ENCODE results near the gene DMRTC1.
"Not testable (repeated sequence)": the region's sequence is repeated elsewhere in the genome, so short reads cannot be mapped to it uniquely, and the experiment has no call there.

Gene DMRTC1

DNA sequence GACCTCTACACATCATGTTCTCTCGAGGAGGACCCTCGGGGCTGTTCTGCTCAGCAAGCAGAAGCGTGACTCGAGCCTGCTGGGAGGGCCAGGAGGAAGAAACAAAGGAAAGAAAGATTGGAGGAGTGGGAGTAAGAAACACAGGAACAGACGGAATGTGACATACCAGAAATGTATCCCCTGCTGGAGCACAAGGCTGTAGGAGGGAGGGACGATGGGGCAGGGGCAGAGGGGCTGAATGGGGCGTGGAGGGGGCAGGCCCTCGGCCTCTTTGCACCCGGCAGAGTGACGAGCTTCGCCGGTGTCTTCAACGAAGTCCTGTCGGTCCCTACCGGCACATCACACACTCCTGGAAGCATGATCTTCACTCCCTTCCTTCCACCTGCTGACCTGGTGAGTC lies 5.7 kb downstream of the DMRTC1 start, which contains the start of gene FAM236A:
Gene FAM236A (plus strand): TSS at position 301 of the 400 bp plus-strand sequence. CDS start 57 bp downstream, at position 358.
- CTCF ChIA-PET; H3K4me3 ChIP-seq (ENCODE audit: control insufficient read depth in 1 of 7, extremely low read depth in 1 of 7, insufficient read depth in 4 of 7, low read depth in 2 of 7, low read length in 6 of 7); H3K9me3 ChIP-seq (ENCODE audit: control extremely low read depth in 1 of 5, control insufficient read depth in 4 of 5, insufficient read depth in 2 of 5, low read depth in 1 of 5, low read length in 4 of 5); H3K36me3 ChIP-seq (ENCODE audit: control insufficient read depth in 4 of 4, insufficient read depth in 4 of 4, low read length in 3 of 4); H3K4me1 ChIP-seq (ENCODE audit: control extremely low read depth in 1 of 4, control insufficient read depth in 4 of 4, insufficient read depth in 4 of 4, low read length in 3 of 4); POLR2A ChIA-PET; DNase-seq; H3K27ac ChIP-seq (ENCODE audit: insufficient read depth in 1 of 2, low read depth in 1 of 2, low read length in 2 of 2, poor library complexity in 1 of 2, severe bottlenecking in 2 of 2); H3K27me3 ChIP-seq (replicated peaks in 2 of 5; ENCODE audit: control insufficient read depth in 4 of 5, insufficient read depth in 5 of 5, low read length in 4 of 5): not testable (repeated sequence)
- WGBS (ENCODE audit: insufficient coverage) = no CpG with 5 or more reads among the region's 15 CpGs

DNA sequence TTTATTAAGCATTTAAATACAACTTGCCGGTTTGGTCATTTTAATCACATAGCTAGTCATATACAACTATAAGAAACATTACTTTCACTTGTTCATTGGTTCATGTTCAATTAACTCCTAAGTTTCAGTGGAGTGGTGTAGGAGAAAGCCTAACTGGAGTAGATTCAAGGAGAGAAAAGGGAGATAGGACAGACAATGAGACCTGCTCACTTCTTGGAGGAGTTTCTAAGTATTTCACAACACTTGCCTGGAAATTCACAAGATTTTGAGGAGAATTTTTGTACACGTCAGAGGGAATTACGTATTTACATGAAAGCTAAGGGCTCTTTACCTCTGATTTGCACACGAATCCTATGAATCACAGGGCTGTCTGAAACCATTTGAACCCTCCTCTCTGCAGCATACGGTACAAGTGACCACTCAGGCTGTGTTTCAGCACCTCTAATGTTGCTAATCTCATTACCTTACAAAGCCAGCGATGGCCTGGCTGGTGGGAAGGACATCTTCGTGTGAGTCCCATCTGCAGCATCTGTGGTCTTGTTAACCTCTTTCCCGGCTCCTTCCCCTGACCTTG lies 6.7 kb downstream of the DMRTC1 start:
- DNase-seq; H3K9me3 ChIP-seq (ENCODE audit: control extremely low read depth in 1 of 5, control insufficient read depth in 4 of 5, insufficient read depth in 2 of 5, low read depth in 1 of 5, low read length in 4 of 5); H3K36me3 ChIP-seq (ENCODE audit: control insufficient read depth in 4 of 4, insufficient read depth in 4 of 4, low read length in 3 of 4); H3K27ac ChIP-seq (ENCODE audit: insufficient read depth in 1 of 2, low read depth in 1 of 2, low read length in 2 of 2, poor library complexity in 1 of 2, severe bottlenecking in 2 of 2); POLR2A ChIA-PET; H3K4me3 ChIP-seq (ENCODE audit: control insufficient read depth in 1 of 7, extremely low read depth in 1 of 7, insufficient read depth in 4 of 7, low read depth in 2 of 7, low read length in 6 of 7); H3K27me3 ChIP-seq (replicated peaks in 2 of 5; ENCODE audit: control insufficient read depth in 4 of 5, insufficient read depth in 5 of 5, low read length in 4 of 5); H3K4me1 ChIP-seq (ENCODE audit: control extremely low read depth in 1 of 4, control insufficient read depth in 4 of 4, insufficient read depth in 4 of 4, low read length in 3 of 4); CTCF ChIA-PET: not testable (repeated sequence)
- no CpG with 5 or more reads among the region's 8 CpGs for WGBS (ENCODE audit: insufficient coverage)

DNA sequence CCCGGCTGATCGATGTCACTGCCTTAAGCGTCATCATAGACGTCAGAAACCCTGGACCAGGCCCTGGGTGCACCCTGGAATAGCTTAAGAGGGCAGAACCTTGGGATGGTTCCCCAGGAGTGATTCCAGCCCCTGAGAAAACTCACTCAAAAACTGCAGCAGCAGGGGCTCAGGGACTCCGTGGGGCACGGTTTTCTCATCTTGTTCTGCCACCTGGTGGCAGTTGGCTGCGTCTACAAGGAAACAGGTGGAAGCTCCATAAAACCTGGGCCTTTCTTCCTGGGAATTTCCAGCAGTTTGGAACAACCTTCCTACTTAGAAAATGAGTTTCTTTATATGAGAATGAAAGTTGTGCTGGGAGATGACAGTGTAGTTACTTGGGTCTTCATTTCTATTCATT lies 7.2 kb downstream of the DMRTC1 start:
- no CpG with 5 or more reads among the region's 7 CpGs for WGBS (ENCODE audit: insufficient coverage)
- H3K4me3 ChIP-seq (ENCODE audit: control insufficient read depth in 1 of 7, extremely low read depth in 1 of 7, insufficient read depth in 4 of 7, low read depth in 2 of 7, low read length in 6 of 7); H3K36me3 ChIP-seq (ENCODE audit: control insufficient read depth in 4 of 4, insufficient read depth in 4 of 4, low read length in 3 of 4); POLR2A ChIA-PET; CTCF ChIA-PET; H3K27ac ChIP-seq (ENCODE audit: insufficient read depth in 1 of 2, low read depth in 1 of 2, low read length in 2 of 2, poor library complexity in 1 of 2, severe bottlenecking in 2 of 2); H3K9me3 ChIP-seq (ENCODE audit: control extremely low read depth in 1 of 5, control insufficient read depth in 4 of 5, insufficient read depth in 2 of 5, low read depth in 1 of 5, low read length in 4 of 5); DNase-seq; H3K27me3 ChIP-seq (replicated peaks in 2 of 5; ENCODE audit: control insufficient read depth in 4 of 5, insufficient read depth in 5 of 5, low read length in 4 of 5); H3K4me1 ChIP-seq (ENCODE audit: control extremely low read depth in 1 of 4, control insufficient read depth in 4 of 4, insufficient read depth in 4 of 4, low read length in 3 of 4): not testable (repeated sequence)

DNA sequence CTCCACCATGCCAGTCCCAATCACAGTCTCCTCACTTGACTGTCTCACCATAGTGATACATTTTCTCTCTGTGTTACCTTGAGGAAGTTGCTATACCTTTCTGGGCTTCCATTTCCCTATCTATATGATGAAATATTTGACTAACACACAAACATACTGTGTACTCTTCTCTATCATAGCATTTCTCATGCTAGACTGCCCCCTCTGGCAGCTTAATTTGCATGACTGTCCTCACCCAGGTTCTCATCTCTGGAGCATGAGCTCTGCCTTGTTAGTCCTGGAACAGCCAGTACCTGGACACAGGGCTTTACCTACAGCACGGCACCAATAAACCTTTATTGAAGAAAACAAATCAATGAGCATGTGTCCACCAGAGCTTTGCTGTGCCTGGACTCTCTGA lies 11.4 kb downstream of the DMRTC1 start:
- H3K9me3 ChIP-seq (ENCODE audit: control extremely low read depth in 1 of 5, control insufficient read depth in 4 of 5, insufficient read depth in 2 of 5, low read depth in 1 of 5, low read length in 4 of 5); H3K27ac ChIP-seq (ENCODE audit: insufficient read depth in 1 of 2, low read depth in 1 of 2, low read length in 2 of 2, poor library complexity in 1 of 2, severe bottlenecking in 2 of 2); H3K4me1 ChIP-seq (ENCODE audit: control extremely low read depth in 1 of 4, control insufficient read depth in 4 of 4, insufficient read depth in 4 of 4, low read length in 3 of 4); H3K36me3 ChIP-seq (ENCODE audit: control insufficient read depth in 4 of 4, insufficient read depth in 4 of 4, low read length in 3 of 4); DNase-seq; H3K4me3 ChIP-seq (ENCODE audit: control insufficient read depth in 1 of 7, extremely low read depth in 1 of 7, insufficient read depth in 4 of 7, low read depth in 2 of 7, low read length in 6 of 7); POLR2A ChIA-PET; CTCF ChIA-PET; H3K27me3 ChIP-seq (replicated peaks in 2 of 5; ENCODE audit: control insufficient read depth in 4 of 5, insufficient read depth in 5 of 5, low read length in 4 of 5): not testable (repeated sequence)
- WGBS (ENCODE audit: insufficient coverage) = no CpG with 5 or more reads among the region's 1 CpG

DNA sequence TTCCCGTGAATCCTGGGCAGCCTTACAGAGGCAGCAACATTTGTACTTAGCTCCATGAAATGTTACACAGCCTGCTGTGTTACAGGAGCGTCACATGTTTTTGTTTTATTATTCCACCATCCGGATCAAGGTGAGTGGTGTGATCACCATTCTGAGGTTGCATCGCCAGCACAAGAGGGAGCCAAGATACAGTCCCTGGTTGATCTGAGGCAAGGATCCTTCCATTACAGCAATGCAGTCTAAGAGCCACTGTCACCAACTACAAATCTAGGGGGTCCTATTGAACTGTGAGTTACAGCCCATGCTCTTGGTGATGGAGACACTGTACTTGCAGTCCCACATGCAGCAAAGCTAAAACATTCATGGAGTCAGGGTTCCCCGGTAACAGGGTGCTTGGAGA lies 27.5 kb downstream of the DMRTC1 start:
- POLR2A ChIA-PET; CTCF ChIA-PET; H3K27me3 ChIP-seq (replicated peaks in 2 of 5; ENCODE audit: control insufficient read depth in 4 of 5, insufficient read depth in 5 of 5, low read length in 4 of 5); H3K9me3 ChIP-seq (ENCODE audit: control extremely low read depth in 1 of 5, control insufficient read depth in 4 of 5, insufficient read depth in 2 of 5, low read depth in 1 of 5, low read length in 4 of 5); DNase-seq; H3K27ac ChIP-seq (ENCODE audit: insufficient read depth in 1 of 2, low read depth in 1 of 2, low read length in 2 of 2, poor library complexity in 1 of 2, severe bottlenecking in 2 of 2); H3K36me3 ChIP-seq (ENCODE audit: control insufficient read depth in 4 of 4, insufficient read depth in 4 of 4, low read length in 3 of 4); H3K4me3 ChIP-seq (ENCODE audit: control insufficient read depth in 1 of 7, extremely low read depth in 1 of 7, insufficient read depth in 4 of 7, low read depth in 2 of 7, low read length in 6 of 7); H3K4me1 ChIP-seq (ENCODE audit: control extremely low read depth in 1 of 4, control insufficient read depth in 4 of 4, insufficient read depth in 4 of 4, low read length in 3 of 4): not testable (repeated sequence)
- 74% methylated on average over 2 of the region's 5 CpGs for WGBS (ENCODE audit: insufficient coverage)

DNA sequence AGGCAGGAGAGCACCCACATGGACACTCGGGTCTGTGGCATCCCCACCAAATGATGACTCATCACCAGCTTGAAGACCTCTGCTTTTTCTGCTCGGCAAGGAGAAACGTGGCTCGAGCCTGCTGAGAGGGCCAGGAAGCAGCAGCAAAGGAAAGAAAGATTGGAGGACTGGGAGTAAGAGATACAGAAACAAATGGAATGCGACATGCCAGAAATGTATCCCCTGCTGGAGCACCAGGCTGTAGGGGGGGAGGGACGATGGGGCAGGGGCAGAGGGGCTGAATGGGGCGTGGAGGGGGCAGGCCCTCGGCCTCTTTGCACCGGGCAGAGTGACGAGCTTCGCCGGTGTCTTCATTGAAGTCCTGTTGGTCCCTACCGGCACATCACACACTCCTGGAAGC lies 31.3 kb downstream of the DMRTC1 start, which contains the start of gene FAM236C:
Gene FAM236C (plus strand): TSS at position 301 of the 400 bp plus-strand sequence. CDS start 100 bp downstream, outside the sequence.
- H3K4me1 ChIP-seq (ENCODE audit: control extremely low read depth in 1 of 4, control insufficient read depth in 4 of 4, insufficient read depth in 4 of 4, low read length in 3 of 4); H3K27ac ChIP-seq (ENCODE audit: insufficient read depth in 1 of 2, low read depth in 1 of 2, low read length in 2 of 2, poor library complexity in 1 of 2, severe bottlenecking in 2 of 2); H3K36me3 ChIP-seq (ENCODE audit: control insufficient read depth in 4 of 4, insufficient read depth in 4 of 4, low read length in 3 of 4); CTCF ChIA-PET; DNase-seq; H3K9me3 ChIP-seq (ENCODE audit: control extremely low read depth in 1 of 5, control insufficient read depth in 4 of 5, insufficient read depth in 2 of 5, low read depth in 1 of 5, low read length in 4 of 5); H3K27me3 ChIP-seq (replicated peaks in 2 of 5; ENCODE audit: control insufficient read depth in 4 of 5, insufficient read depth in 5 of 5, low read length in 4 of 5); POLR2A ChIA-PET; H3K4me3 ChIP-seq (ENCODE audit: control insufficient read depth in 1 of 7, extremely low read depth in 1 of 7, insufficient read depth in 4 of 7, low read depth in 2 of 7, low read length in 6 of 7): not testable (repeated sequence)
- no CpG with 5 or more reads among the region's 13 CpGs for WGBS (ENCODE audit: insufficient coverage)

DNA sequence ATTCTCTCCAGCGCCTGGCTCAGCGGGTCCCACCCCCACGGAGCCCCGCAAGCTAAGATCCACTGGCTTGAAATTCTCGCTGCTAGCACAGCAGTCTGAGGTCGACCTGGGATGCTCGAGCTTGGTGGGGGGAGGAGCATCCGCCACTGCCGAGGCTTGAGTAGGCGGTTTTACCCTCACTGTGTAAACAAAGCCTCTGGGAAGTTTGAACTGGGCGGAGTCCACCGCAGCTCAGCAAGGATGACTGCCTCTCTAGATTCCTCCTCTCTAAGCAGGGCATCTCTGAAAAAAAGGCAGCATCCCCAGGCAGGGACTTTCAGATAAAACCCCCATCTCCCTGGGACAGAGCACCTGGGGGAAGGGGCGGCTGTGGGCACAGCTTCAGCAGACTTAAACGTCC lies 53.9 kb downstream of the DMRTC1 start:
- H3K4me1 ChIP-seq (ENCODE audit: control extremely low read depth in 1 of 4, control insufficient read depth in 4 of 4, insufficient read depth in 4 of 4, low read length in 3 of 4); H3K27ac ChIP-seq (ENCODE audit: insufficient read depth in 1 of 2, low read depth in 1 of 2, low read length in 2 of 2, poor library complexity in 1 of 2, severe bottlenecking in 2 of 2); H3K9me3 ChIP-seq (ENCODE audit: control extremely low read depth in 1 of 5, control insufficient read depth in 4 of 5, insufficient read depth in 2 of 5, low read depth in 1 of 5, low read length in 4 of 5); H3K36me3 ChIP-seq (ENCODE audit: control insufficient read depth in 4 of 4, insufficient read depth in 4 of 4, low read length in 3 of 4); H3K4me3 ChIP-seq (ENCODE audit: control insufficient read depth in 1 of 7, extremely low read depth in 1 of 7, insufficient read depth in 4 of 7, low read depth in 2 of 7, low read length in 6 of 7); CTCF ChIA-PET; DNase-seq; H3K27me3 ChIP-seq (replicated peaks in 2 of 5; ENCODE audit: control insufficient read depth in 4 of 5, insufficient read depth in 5 of 5, low read length in 4 of 5); POLR2A ChIA-PET: not testable (repeated sequence)
- WGBS (ENCODE audit: insufficient coverage) = no CpG with 5 or more reads among the region's 14 CpGs
